Measurements from ENCODE around the gene CDC42SE2. TPM values are rescaled to one million over a fixed set of nuclear protein-coding genes. Genes with fewer than 3 reads are reported as not detected.

Gene CDC42SE2
- total and polyA plus RNA-seq, 2 of the 4 experiments (the other 2 are of a cell fraction): 12.5 to 19.4 TPM

DNA sequence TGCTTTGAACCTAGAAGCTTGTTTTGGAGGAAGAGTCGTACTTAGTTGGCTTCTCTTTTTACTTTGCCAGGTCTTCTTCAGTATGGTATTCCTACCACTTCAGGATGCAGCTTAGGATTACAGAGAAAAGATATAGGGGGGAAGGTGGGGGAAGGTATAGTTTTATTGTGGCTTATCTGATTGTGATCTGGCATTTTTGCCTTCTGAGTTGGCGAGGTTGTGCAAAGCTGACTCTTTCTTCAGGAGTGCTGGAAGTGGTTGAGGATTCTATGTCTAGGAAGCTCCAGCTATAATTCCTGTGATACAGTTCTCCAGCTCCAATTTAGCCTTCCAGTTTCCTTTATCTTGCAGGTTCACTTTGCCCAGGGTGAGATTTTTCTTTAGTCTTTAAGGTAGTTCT, 7.0 kb downstream of the CDC42SE2 start:
- no peak overlapping the region for H2AK9ac ChIP-seq (replicated peaks; ENCODE audit: low read depth, low read length, poor library complexity)
- intact Hi-C loops (cut with micrococcal nuclease): no loop called here
- H3K18ac ChIP-seq (ENCODE audit: low read depth, low read length): no peak overlapping the region
- no CpG with 5 or more reads among the region's 2 CpGs for WGBS, 2 experiments (ENCODE audit: extremely low coverage in 2 of 2, insufficient read length in 1 of 2)
- ChIA-PET CTCF (no interaction called here), POLR2A (ENCODE audit: unreplicated experiment) (interaction anchor here (0.6 kb wide), 1 partner anchor 41 kb away, joined by 3 read pairs; no protein-coding TSS in a partner anchor)
- H3K9me1 ChIP-seq (ENCODE audit: insufficient read depth, low read length): peaks cover 8% of the 10 kb centered on the region; the same call in 1 of the 2 replicates
- no peak overlapping the region for H3K23ac ChIP-seq (ENCODE audit: low read depth, low read length)
- H3K56ac ChIP-seq (ENCODE audit: extremely low read depth, insufficient read depth, low read length): no peak overlapping the region
- H4K5ac ChIP-seq (ENCODE audit: low read depth, low read length): no peak overlapping the region
- H3K36me3 ChIP-seq (ENCODE audit: control insufficient read depth, insufficient read depth, low read length): peaks cover 2% of the 10 kb centered on the region
- H3K4me3 ChIP-seq (ENCODE audit: insufficient read depth, low read depth, low read length): no peak overlapping the region
- peak; percentile 77 for ATAC-seq (ENCODE audit: low read depth)
- no peak overlapping the region for H2BK120ac ChIP-seq (ENCODE audit: low read depth, low read length)
- peak; percentile 22; the same call in 1 of the 2 replicates for TF ChIP-seq FOS (IDR thresholded peaks at IDR 0.05; ENCODE audit: low read depth, low read length)
- no peak for TF ChIP-seq CHD1 (IDR thresholded peaks at IDR 0.05; ENCODE audit: low read depth, low read length)
- TF ChIP-seq, protein P1, sequence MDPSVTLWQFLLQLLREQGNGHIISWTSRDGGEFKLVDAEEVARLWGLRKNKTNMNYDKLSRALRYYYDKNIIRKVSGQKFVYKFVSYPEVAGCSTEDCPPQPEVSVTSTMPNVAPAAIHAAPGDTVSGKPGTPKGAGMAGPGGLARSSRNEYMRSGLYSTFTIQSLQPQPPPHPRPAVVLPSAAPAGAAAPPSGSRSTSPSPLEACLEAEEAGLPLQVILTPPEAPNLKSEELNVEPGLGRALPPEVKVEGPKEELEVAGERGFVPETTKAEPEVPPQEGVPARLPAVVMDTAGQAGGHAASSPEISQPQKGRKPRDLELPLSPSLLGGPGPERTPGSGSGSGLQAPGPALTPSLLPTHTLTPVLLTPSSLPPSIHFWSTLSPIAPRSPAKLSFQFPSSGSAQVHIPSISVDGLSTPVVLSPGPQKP (IDR thresholded peaks at IDR 0.05; ENCODE audit: borderline replicate concordance, low read depth, low read length): no peak
- no peak for TF ChIP-seq RFX5 (IDR thresholded peaks at IDR 0.05; ENCODE audit: low read depth, low read length)
- TF ChIP-seq, protein P2, sequence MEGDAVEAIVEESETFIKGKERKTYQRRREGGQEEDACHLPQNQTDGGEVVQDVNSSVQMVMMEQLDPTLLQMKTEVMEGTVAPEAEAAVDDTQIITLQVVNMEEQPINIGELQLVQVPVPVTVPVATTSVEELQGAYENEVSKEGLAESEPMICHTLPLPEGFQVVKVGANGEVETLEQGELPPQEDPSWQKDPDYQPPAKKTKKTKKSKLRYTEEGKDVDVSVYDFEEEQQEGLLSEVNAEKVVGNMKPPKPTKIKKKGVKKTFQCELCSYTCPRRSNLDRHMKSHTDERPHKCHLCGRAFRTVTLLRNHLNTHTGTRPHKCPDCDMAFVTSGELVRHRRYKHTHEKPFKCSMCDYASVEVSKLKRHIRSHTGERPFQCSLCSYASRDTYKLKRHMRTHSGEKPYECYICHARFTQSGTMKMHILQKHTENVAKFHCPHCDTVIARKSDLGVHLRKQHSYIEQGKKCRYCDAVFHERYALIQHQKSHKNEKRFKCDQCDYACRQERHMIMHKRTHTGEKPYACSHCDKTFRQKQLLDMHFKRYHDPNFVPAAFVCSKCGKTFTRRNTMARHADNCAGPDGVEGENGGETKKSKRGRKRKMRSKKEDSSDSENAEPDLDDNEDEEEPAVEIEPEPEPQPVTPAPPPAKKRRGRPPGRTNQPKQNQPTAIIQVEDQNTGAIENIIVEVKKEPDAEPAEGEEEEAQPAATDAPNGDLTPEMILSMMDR (conservative IDR thresholded peaks at IDR 0.05; ENCODE audit: low read depth, low read length): no peak
- no peak for TF ChIP-seq MXI1 (IDR thresholded peaks at IDR 0.05; ENCODE audit: borderline replicate concordance, low read depth, low read length)
- TF ChIP-seq CEBPB (IDR thresholded peaks at IDR 0.05; ENCODE audit: low read depth, low read length): peak; percentile 86
- TF ChIP-seq, protein P3, sequence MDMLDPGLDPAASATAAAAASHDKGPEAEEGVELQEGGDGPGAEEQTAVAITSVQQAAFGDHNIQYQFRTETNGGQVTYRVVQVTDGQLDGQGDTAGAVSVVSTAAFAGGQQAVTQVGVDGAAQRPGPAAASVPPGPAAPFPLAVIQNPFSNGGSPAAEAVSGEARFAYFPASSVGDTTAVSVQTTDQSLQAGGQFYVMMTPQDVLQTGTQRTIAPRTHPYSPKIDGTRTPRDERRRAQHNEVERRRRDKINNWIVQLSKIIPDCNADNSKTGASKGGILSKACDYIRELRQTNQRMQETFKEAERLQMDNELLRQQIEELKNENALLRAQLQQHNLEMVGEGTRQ (IDR thresholded peaks at IDR 0.05; ENCODE audit: low read depth, low read length): no peak
- no peak for TF ChIP-seq RCOR1 (IDR thresholded peaks at IDR 0.05; ENCODE audit: insufficient replicate concordance, low read length)
- TF ChIP-seq MAZ (IDR thresholded peaks at IDR 0.05; ENCODE audit: borderline replicate concordance, low read depth, low read length): no peak
- no peak for TF ChIP-seq NFE2L2 (IDR thresholded peaks at IDR 0.05; ENCODE audit: low read depth, low read length)
- no peak overlapping the region for H4K8ac ChIP-seq (ENCODE audit: low read depth in 2 of 2, low read length in 2 of 2)
- no peaks in the 10 kb centered on the region for H3K27me3 ChIP-seq (ENCODE audit: control insufficient read depth, insufficient read depth, low read length)
- no peaks in the 10 kb centered on the region for H3K9me3 ChIP-seq (ENCODE audit: control insufficient read depth, insufficient read depth, low read length)
- BruUV-seq (replicated peaks): no TSS peak
- H2BK20ac ChIP-seq (ENCODE audit: low read depth, low read length): no peak overlapping the region
- peak overlapping the region; percentile 50; the same call in 1 of the 2 replicates for H3K4me2 ChIP-seq (ENCODE audit: low read depth, low read length)
- H2BK5ac ChIP-seq (ENCODE audit: low read depth, low read length, poor library complexity, severe bottlenecking): peak overlapping the region; percentile 9
- peaks cover 5% of the 10 kb centered on the region for H3K4me1 ChIP-seq (ENCODE audit: control insufficient read depth, insufficient read depth, low read length)
- DNase-seq: peak; percentile 52
- no peak overlapping the region for H2AK5ac ChIP-seq (ENCODE audit: low read depth, low read length)
- dilution Hi-C loops (cut with HindIII; ENCODE audit: low sequenced_read_pairs, unreplicated experiment): no loop called here
- no peak overlapping the region for H4K91ac ChIP-seq (ENCODE audit: insufficient read depth, low read depth, low read length)
- H3K4ac ChIP-seq (ENCODE audit: low read depth, low read length): no peak overlapping the region
- no peak overlapping the region for H3K14ac ChIP-seq (replicated peaks; ENCODE audit: low read depth, low read length)
- no peak overlapping the region for H2BK15ac ChIP-seq (ENCODE audit: low read depth, low read length)
- H3K79me1 ChIP-seq (ENCODE audit: low read depth in 1 of 2, low read length in 2 of 2): peaks cover 15 to 47% of the 10 kb centered on the region in 2 experiments
- in situ Hi-C loops (cut with MboI; ENCODE audit: low sequenced_read_pairs): loop anchor here (10.0 kb wide), 1 partner anchor 106 kb away; the partner anchor contains the start of gene HINT1
- H2AFZ ChIP-seq (replicated peaks; ENCODE audit: low read length, poor library complexity): no peak overlapping the region
- peaks cover 4% of the 10 kb centered on the region; the same call in 1 of the 2 replicates for H4K20me1 ChIP-seq (ENCODE audit: insufficient read depth, low read length)
- H3K27ac ChIP-seq (ENCODE audit: insufficient read depth, low read length): no peak overlapping the region
- no peak overlapping the region for H3K9ac ChIP-seq (ENCODE audit: low read depth, low read length)
